Measurements from ENCODE around the gene PPFIBP2.

- TF ChIP-seq CTCF (conservative IDR thresholded peaks at IDR 0.05; ENCODE audit: low read length): no peak
- no peak for TF ChIP-seq EZH2phosphoT487 (IDR thresholded peaks at IDR 0.05; ENCODE audit: borderline replicate concordance, low read depth, low read length)
These were observed 63.0 kb downstream of the PPFIBP2 start for GRCh38 chr11:7576726-7577290.
